HFFc6 (cell line): ENCODE results near the gene COL7A1. TPM values are rescaled to one million over a fixed set of nuclear protein-coding genes. Genes with fewer than 3 reads are reported as not detected.
A peak's percentile ranks its signal among the peaks of the same experiment; 100 is the strongest.

Experiments
- DNase-seq: peaks from one replicate; pipeline ENCODE4 v3.0.0-alpha.2; 2018
- H3K27ac Mint-ChIP-seq: 2 replicates; pipeline ENCODE4 v1.8.0; 2020; ENCODE audit warnings: mild to moderate bottlenecking, mixed read lengths
- H3K27me3 Mint-ChIP-seq: 2 replicates; pipeline ENCODE4 v1.8.0; 2021; ENCODE audit warnings: mild to moderate bottlenecking, moderate library complexity, mixed read lengths; ENCODE audit not compliant: insufficient read depth
- H3K36me3 Mint-ChIP-seq: 2 replicates; pipeline ENCODE4 v1.8.0; 2021; ENCODE audit warnings: low read depth, mixed read lengths
- H3K4me1 Mint-ChIP-seq: 2 replicates; pipeline ENCODE4 v1.8.0; 2020; ENCODE audit warnings: low read depth, mixed read lengths
- H3K4me3 Mint-ChIP-seq: 2 replicates; pipeline ENCODE4 v1.8.0; 2020; ENCODE audit warnings: mild to moderate bottlenecking, moderate library complexity, mixed read lengths
- H3K9me3 Mint-ChIP-seq: 2 replicates; pipeline ENCODE4 v1.8.0; 2020; ENCODE audit warnings: mild to moderate bottlenecking, mixed read lengths
- total RNA-seq, 6 experiments: library from RNA; stranded (reverse); fragmentation: NEBNext Ultra II Directional; extraction: Animal tissue kit (Norgen Biotek cat#: 25700); gene quantifications; 2 replicates in 1 of 6; 3 replicates in 5 of 6; pipeline ENCODE4 v1.2.3, GENCODE V29; 2021
- TF ChIP-seq, protein P1 (sequence below): fragments of 200-600 bp; sonication (generic); IDR thresholded peaks from 2 replicates; pipeline ENCODE4 v1.5.0; 2021; ENCODE audit warnings: antibody characterized with exemption, mild to moderate bottlenecking

Gene COL7A1
- total RNA-seq, 6 experiments from 2014 or later = 74.9 to 113 (median 80.8) TPM

DNA sequence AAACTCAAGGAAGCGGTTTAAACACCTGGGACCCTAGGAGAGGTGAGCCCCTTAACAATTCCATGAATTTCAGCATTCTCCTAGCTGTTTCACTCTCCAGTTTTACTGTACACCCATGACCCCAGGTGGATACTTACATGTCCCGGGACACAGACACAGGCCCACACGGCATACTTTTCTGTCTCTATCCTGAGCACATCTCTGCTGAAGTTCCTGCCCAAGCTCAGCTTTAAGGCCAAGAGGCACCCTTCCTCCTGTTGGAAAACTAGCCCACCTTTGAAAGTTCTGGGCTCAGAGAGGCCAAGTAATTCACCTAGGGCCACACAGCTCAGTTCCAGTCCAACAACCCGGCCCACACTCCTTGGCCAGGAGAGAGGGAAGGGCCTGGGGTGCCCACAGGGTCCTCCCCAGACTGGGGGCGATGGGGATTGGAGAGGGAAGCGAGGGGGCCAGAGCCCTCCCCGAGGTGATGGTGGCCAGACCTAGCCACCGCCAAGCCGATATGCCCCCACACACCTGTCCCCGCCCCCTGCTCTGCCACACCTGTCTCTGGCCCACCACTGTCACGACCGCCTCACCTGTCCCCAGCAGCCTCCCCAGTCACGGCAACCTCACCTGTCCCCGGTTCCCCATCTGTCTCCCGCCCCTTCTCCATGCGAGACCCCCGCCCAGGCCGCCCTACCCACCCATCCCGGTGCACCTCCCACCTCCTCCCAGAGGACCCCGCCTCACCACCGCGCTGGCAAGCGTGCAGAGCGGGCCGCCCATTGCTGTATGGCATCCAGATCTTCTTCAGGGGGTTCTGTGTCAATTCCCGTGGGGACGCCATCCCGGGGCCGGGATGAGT lies 39.0 kb downstream of the COL7A1 start:
- Mint-ChIP-seq H3K9me3 (no peaks in the 10 kb centered on the region; the same call in 1 of the 2 replicates), H3K27ac (peak overlapping the region; percentile 69), H3K36me3 (peaks cover 1% of the 10 kb centered on the region; the same call in 1 of the 2 replicates), H3K4me1 (peaks cover 47% of the 10 kb centered on the region), H3K27me3 (peaks cover 10% of the 10 kb centered on the region), H3K4me3 (peak overlapping the region; percentile 84)
- DNase-seq = no peak
- TF ChIP-seq, protein P1, sequence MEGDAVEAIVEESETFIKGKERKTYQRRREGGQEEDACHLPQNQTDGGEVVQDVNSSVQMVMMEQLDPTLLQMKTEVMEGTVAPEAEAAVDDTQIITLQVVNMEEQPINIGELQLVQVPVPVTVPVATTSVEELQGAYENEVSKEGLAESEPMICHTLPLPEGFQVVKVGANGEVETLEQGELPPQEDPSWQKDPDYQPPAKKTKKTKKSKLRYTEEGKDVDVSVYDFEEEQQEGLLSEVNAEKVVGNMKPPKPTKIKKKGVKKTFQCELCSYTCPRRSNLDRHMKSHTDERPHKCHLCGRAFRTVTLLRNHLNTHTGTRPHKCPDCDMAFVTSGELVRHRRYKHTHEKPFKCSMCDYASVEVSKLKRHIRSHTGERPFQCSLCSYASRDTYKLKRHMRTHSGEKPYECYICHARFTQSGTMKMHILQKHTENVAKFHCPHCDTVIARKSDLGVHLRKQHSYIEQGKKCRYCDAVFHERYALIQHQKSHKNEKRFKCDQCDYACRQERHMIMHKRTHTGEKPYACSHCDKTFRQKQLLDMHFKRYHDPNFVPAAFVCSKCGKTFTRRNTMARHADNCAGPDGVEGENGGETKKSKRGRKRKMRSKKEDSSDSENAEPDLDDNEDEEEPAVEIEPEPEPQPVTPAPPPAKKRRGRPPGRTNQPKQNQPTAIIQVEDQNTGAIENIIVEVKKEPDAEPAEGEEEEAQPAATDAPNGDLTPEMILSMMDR = no peak

DNA sequence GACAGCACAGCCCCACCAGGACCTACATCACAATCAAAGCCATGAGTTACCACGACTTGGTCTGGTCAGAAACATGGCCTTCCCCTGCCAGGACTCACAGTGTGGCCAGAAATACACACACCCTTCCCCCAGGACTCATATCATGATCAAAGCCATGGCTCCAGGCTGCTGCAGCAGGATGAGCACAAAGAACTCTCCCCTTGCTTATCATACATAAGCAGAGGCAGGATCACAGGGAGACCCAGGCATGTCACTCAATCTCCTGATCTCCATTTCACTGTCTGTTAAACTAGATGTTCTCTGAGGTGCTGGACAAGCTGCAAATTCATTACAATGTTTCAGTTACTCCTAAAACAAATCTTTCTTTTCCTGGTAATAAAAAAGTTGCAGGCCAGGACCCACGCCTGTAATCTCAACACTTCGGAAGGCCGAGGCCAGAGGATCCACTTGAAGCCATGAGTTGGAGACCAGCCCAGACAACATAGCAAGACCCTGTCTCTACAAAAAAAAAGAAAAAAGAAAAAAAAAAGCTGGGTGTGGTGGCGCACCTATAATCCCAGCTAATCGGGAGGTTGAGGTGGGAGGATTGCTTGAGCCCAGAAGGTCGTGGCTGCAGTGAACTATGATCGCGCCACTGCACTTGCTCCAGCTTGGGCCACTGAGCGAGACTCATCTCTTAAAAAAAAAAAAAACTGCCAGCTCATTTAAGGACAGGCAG lies 39.7 kb downstream of the COL7A1 start:
- Mint-ChIP-seq H3K36me3 (no peaks in the 10 kb centered on the region), H3K4me1 (peaks cover 39% of the 10 kb centered on the region), H3K27ac (peak overlapping the region; percentile 65), H3K9me3 (no peaks in the 10 kb centered on the region; the same call in 1 of the 2 replicates), H3K27me3 (peaks cover 12% of the 10 kb centered on the region), H3K4me3 (peak overlapping the region; percentile 84)
- DNase-seq = no peak
- TF ChIP-seq, protein P1 = no peak

DNA sequence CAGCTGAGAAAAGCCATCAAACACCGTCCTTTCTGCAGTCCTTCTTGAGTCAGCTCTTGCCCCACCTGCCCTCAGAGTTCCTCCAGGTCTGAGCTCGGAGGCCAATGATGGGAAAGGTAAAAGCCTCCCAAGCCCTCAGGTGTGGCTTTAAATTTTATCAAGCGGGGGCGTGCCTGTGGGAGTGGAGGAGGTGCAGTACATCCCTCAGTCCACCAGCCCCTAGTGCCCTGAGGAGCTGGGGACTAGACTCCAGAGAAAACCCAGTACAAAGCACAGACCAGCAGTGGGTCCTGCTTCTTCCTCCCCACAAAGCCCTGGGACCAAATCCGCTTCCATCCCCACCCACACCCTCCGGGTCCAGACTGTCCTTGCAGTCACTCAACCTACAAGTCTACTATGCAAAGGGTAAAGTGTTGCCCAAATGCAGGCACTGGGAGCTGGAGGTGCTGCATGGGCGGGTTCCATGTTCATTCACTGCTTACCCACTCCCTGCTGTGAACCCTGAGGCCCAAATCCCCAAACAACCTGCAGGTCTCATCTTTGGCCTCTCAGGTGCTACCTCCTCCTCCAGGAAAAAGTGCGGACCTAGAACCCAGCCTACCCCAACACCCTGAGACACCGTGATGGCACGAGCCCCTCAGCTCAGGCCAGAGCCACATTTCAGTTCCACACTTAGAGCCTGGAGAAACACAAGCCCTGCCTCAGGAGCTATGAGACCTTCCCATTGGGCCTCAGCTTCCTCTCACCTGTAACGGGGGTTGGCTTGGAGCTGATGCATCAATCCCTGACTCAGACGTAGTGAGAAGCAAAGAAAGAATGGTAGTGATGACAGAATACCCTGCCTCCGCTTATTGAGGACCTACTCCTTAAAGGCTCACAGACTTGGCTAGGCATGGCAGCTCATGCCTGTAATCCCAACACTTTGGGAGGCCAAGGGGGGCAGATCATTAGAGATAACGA lies 41.0 kb downstream of the COL7A1 start:
- Mint-ChIP-seq H3K27me3 (peaks cover 5% of the 10 kb centered on the region), H3K27ac (no peak overlapping the region), H3K9me3 (no peaks in the 10 kb centered on the region), H3K4me1 (peaks cover 27% of the 10 kb centered on the region), H3K36me3 (no peaks in the 10 kb centered on the region), H3K4me3 (no peak overlapping the region)
- no peak for DNase-seq
- TF ChIP-seq, protein P1 = no peak

DNA sequence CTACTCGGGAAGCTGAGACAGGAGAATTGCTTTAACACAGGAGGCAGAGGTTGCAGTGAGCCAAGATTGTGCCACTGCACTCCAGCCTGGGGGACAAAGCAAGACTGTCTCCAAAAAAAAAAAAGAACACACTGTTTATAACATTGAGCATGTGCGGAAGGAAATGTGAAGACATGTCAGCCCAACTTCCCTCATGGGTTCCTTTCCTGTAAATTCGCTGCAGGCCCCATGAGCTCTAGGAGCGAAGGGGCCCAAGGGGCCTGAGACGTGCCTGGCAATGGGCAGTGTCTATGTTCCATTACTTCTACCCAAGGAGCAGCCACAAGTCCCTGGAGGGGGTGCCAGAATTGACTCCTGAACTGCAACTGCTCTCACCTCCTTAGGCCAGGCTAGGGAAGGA lies 41.8 kb downstream of the COL7A1 start:
- H3K4me3 Mint-ChIP-seq = no peak overlapping the region
- TF ChIP-seq, protein P1 = no peak
- no peak for DNase-seq
- H3K36me3 Mint-ChIP-seq = no peaks in the 10 kb centered on the region
- H3K4me1 Mint-ChIP-seq = peaks cover 19% of the 10 kb centered on the region
- no peaks in the 10 kb centered on the region for H3K9me3 Mint-ChIP-seq
- no peak overlapping the region for H3K27ac Mint-ChIP-seq
- H3K27me3 Mint-ChIP-seq = peaks cover 5% of the 10 kb centered on the region
